ENCODE measurements around the gene WDR64. TPM values are rescaled to one million over a fixed set of nuclear protein-coding genes. Genes with fewer than 3 reads are reported as not detected.

WDR64 gene
- total RNA-seq, 1 experiment from 2014 or later, result not detected

- Histone ChIP-seq H3K4me3 (no peak overlapping the region), H3K27me3 (ENCODE audit: insufficient read depth, low read depth) (no peaks in the 10 kb centered on the region), H3K4me2 (no peak overlapping the region), H2AFZ (no peak overlapping the region), H3K9me2 (ENCODE audit: insufficient read depth) (no peaks in the 10 kb centered on the region), H3K4me1 (replicated peaks; ENCODE audit: insufficient read depth) (peaks cover 30% of the 10 kb centered on the region), H4K20me1 (ENCODE audit: insufficient read depth) (no peaks in the 10 kb centered on the region), H3F3A (ENCODE audit: insufficient read depth, low read depth) (peaks cover 19% of the 10 kb centered on the region; the same call in 1 of the 2 replicates), H3K9me3 (ENCODE audit: insufficient read depth, low read depth) (no peaks in the 10 kb centered on the region), H3K79me2 (ENCODE audit: low read depth) (no peaks in the 10 kb centered on the region), H3K27ac (no peak overlapping the region), H3K36me3 (ENCODE audit: low read depth) (no peaks in the 10 kb centered on the region)
- ChIA-PET CTCF (no interaction called here), POLR2A (ENCODE audit: unreplicated experiment) (interaction anchor here (0.7 kb wide), 1 partner anchor 241 kb away, joined by 3 read pairs; no protein-coding TSS in a partner anchor)
- TF ChIP-seq CTCF (conservative IDR thresholded peaks at IDR 0.05) (no peak), EZH2 (IDR thresholded peaks at IDR 0.05; ENCODE audit: low read depth) (no peak)
- peak in 1 of 2 experiments; percentile 80 for DNase-seq
- intact Hi-C loops (cut with micrococcal nuclease; ENCODE audit: unreplicated experiment), result no loop called here
- no TSS peak for BruUV-seq (replicated peaks)
These were observed 169.3 kb downstream of the WDR64 start for GRCh38 chr1:241821363-241821762.

GRCh38 chr1:241822846-241823245, 170.8 kb downstream of the WDR64 start:
- TF ChIP-seq EZH2 (IDR thresholded peaks at IDR 0.05; ENCODE audit: low read depth) (no peak), CTCF (conservative IDR thresholded peaks at IDR 0.05) (no peak)
- Histone ChIP-seq H3F3A (ENCODE audit: insufficient read depth, low read depth) (peaks cover 9% of the 10 kb centered on the region; the same call in 1 of the 2 replicates), H3K4me1 (replicated peaks; ENCODE audit: insufficient read depth) (peaks cover 15% of the 10 kb centered on the region), H3K4me3 (no peak overlapping the region), H3K79me2 (ENCODE audit: low read depth) (no peaks in the 10 kb centered on the region), H3K27me3 (ENCODE audit: insufficient read depth, low read depth) (no peaks in the 10 kb centered on the region), H4K20me1 (ENCODE audit: insufficient read depth) (no peaks in the 10 kb centered on the region), H3K9me2 (ENCODE audit: insufficient read depth) (no peaks in the 10 kb centered on the region), H3K36me3 (ENCODE audit: low read depth) (no peaks in the 10 kb centered on the region), H3K4me2 (no peak overlapping the region), H3K27ac (no peak overlapping the region), H3K9me3 (ENCODE audit: insufficient read depth, low read depth) (no peaks in the 10 kb centered on the region), H2AFZ (no peak overlapping the region)
- CTCF ChIA-PET, result no interaction called here
- BruUV-seq (replicated peaks), result no TSS peak
- POLR2A ChIA-PET (ENCODE audit: unreplicated experiment), result no interaction called here
- intact Hi-C loops (cut with micrococcal nuclease; ENCODE audit: unreplicated experiment), result no loop called here
- DNase-seq, result no peak

GRCh38 chr1:241823925-241824324, 171.8 kb downstream of the WDR64 start:
- H3K79me2 ChIP-seq (ENCODE audit: low read depth), result no peaks in the 10 kb centered on the region
- no peak overlapping the region for H3K4me3 ChIP-seq
- no peaks in the 10 kb centered on the region for H3K9me3 ChIP-seq (ENCODE audit: insufficient read depth, low read depth)
- peaks cover 15% of the 10 kb centered on the region; the same call in 1 of the 2 replicates for H3F3A ChIP-seq (ENCODE audit: insufficient read depth, low read depth)
- H3K9me2 ChIP-seq (ENCODE audit: insufficient read depth), result no peaks in the 10 kb centered on the region
- H3K4me1 ChIP-seq (replicated peaks; ENCODE audit: insufficient read depth), result peaks cover 12% of the 10 kb centered on the region
- intact Hi-C loops (cut with micrococcal nuclease; ENCODE audit: unreplicated experiment), result no loop called here
- no peaks in the 10 kb centered on the region for H4K20me1 ChIP-seq (ENCODE audit: insufficient read depth)
- no peaks in the 10 kb centered on the region for H3K36me3 ChIP-seq (ENCODE audit: low read depth)
- ChIA-PET CTCF (no interaction called here), POLR2A (ENCODE audit: unreplicated experiment) (interaction anchor here (0.6 kb wide), 1 partner anchor 13 kb away, joined by 3 read pairs; no protein-coding TSS in a partner anchor)
- H2AFZ ChIP-seq, result no peak overlapping the region
- no peak overlapping the region for H3K27ac ChIP-seq
- H3K4me2 ChIP-seq, result no peak overlapping the region
- no peak for DNase-seq
- TF ChIP-seq EZH2 (IDR thresholded peaks at IDR 0.05; ENCODE audit: low read depth) (no peak), CTCF (conservative IDR thresholded peaks at IDR 0.05) (no peak)
- no TSS peak for BruUV-seq (replicated peaks)
- no peaks in the 10 kb centered on the region for H3K27me3 ChIP-seq (ENCODE audit: insufficient read depth, low read depth)
